Mucosa of descending colon (tissue), 3 donors: ENCODE results near the gene BID. TPM values are rescaled to one million over a fixed set of nuclear protein-coding genes. Genes with fewer than 3 reads are reported as not detected.

ENCODE experiments used
- ATAC-seq: fragments of 200-7000 bp; cut with Tn5 transposase; one replicate; pipeline ENCODE4 v1.9.1; 2020; ENCODE audit warnings: mild to moderate bottlenecking, moderate library complexity
- DNase-seq, 3 donors: peaks; one replicate each; pipeline ENCODE4 v3.0.0-alpha.2; 2020
- H3K36me3 ChIP-seq: fragments of 200-600 bp; one replicate; pipeline ENCODE4 v1.8.0; 2021; ENCODE audit warnings: low read depth, mild to moderate bottlenecking
- H3K4me1 ChIP-seq: fragments of 200-600 bp; one replicate; pipeline ENCODE4 v1.8.0; 2021; ENCODE audit warnings: low read depth, mild to moderate bottlenecking
- H3K4me3 ChIP-seq: fragments of 200-600 bp; one replicate; pipeline ENCODE4 v1.8.0; 2021; ENCODE audit warnings: mild to moderate bottlenecking
- H3K9me3 ChIP-seq: fragments of 200-600 bp; one replicate; pipeline ENCODE4 v1.8.0; 2021; ENCODE audit warnings: mild to moderate bottlenecking
- CTCF ChIP-seq: fragments of 200-600 bp; IDR thresholded peaks from one replicate; pipeline ENCODE4 v1.8.0; 2022; ENCODE audit warnings: antibody characterized with exemption, mild to moderate bottlenecking
- intact Hi-C, 2 donors: fragments of 100-400 bp; cut with DNase I in 1 of 2; cut with micrococcal nuclease in 1 of 2; formaldehyde crosslinking; loops; one replicate each; pipeline versions ENCODE4 v1.11.0 to v1.11.1; 2022; cut with DNase I, micrococcal nuclease
- total RNA-seq, 3 donors: library from RNA; stranded (reverse); fragmentation: NEBNext Ultra II Directional in 2 of 3; extraction: Animal tissue kit (Norgen Biotek cat#: 25700) in 2 of 3; gene quantifications; one replicate each; pipeline versions ENCODE4 v1.2.1 to v1.2.4, GENCODE V29; 2021 to 2023
- donor health status: DM: no; HTN: no; CAD: no; lungs with moderate emphysema.
- donor health status: DM: no; HTN: no; CAD: no.
- donor health status: DM: no; HTN: yes; CAD: no.

BID gene
- total RNA-seq, 3 donors from 2014 or later, result 17.9 to 35.0 (median 21.8) TPM

- DNase-seq (no peak), ATAC-seq (no peak)
- H3K9me3 ChIP-seq, result no peaks in the 10 kb centered on the region
- TF ChIP-seq CTCF, result no peak
- H3K4me1 ChIP-seq, result peaks cover 15% of the 10 kb centered on the region
- intact Hi-C loops, result no loop called here
- H3K36me3 ChIP-seq, result no peaks in the 10 kb centered on the region
- H3K4me3 ChIP-seq, result no peak overlapping the region
Measured at GRCh38 chr22:17778412-17778976, 4.2 kb upstream of the BID start.

GRCh38 chr22:17777717-17778044, 3.4 kb upstream of the BID start:
- intact Hi-C loops, result no loop called here
- TF ChIP-seq CTCF, result no peak
- H3K4me3 ChIP-seq, result no peak overlapping the region
- no peak for DNase-seq
- H3K4me1 ChIP-seq, result peaks cover 22% of the 10 kb centered on the region
- ATAC-seq, result no peak
- no peaks in the 10 kb centered on the region for H3K36me3 ChIP-seq
- H3K9me3 ChIP-seq, result no peaks in the 10 kb centered on the region

- Histone ChIP-seq H3K9me3 (no peaks in the 10 kb centered on the region), H3K4me3 (no peak overlapping the region), H3K4me1 (peaks cover 22% of the 10 kb centered on the region), H3K36me3 (no peaks in the 10 kb centered on the region)
- intact Hi-C loops, result no loop called here
- DNase-seq (peak in 2 of 3 donors; percentile 62 to 74), ATAC-seq (peak; percentile 34)
- TF ChIP-seq CTCF, result no peak
Measured at GRCh38 chr22:17777005-17777716, 2.9 kb upstream of the BID start.

- intact Hi-C loops, result no loop called here
- H3K4me1 ChIP-seq, result peaks cover 19% of the 10 kb centered on the region
- ATAC-seq (no peak), DNase-seq (peak in 1 of 3 donors; percentile 57)
- H3K36me3 ChIP-seq, result no peaks in the 10 kb centered on the region
- H3K9me3 ChIP-seq, result no peaks in the 10 kb centered on the region
- no peak overlapping the region for H3K4me3 ChIP-seq
- TF ChIP-seq CTCF, result no peak
Measured at GRCh38 chr22:17775781-17776465, 1.7 kb upstream of the BID start.

GRCh38 chr22:17774926-17775685, 837 bp upstream of the BID start:
- no peak for TF ChIP-seq CTCF
- peak in 1 of 3 donors; percentile 53 for DNase-seq
- no peaks in the 10 kb centered on the region for H3K36me3 ChIP-seq
- intact Hi-C loops, result no loop called here
- H3K9me3 ChIP-seq, result no peaks in the 10 kb centered on the region
- no peak overlapping the region for H3K4me3 ChIP-seq
- H3K4me1 ChIP-seq, result peaks cover 19% of the 10 kb centered on the region
- ATAC-seq, result no peak
